IPS-18c (cell line): ENCODE measurements around the gene TAOK3.
"Not testable (repeated sequence)": the region's sequence is repeated elsewhere in the genome, so short reads cannot be mapped to it uniquely, and the experiment has no call there.

Experiments
- H3K4me3 ChIP-seq: 2 replicates; pipeline ENCODE4 v1.7.0; 2013; ENCODE audit warnings: low read depth, mild to moderate bottlenecking, low read length, moderate library complexity; ENCODE audit not compliant: insufficient read depth
- H3K9me3 ChIP-seq: one replicate; pipeline ENCODE4 v1.6.1; 2013; ENCODE audit warnings: mild to moderate bottlenecking, low read length, moderate library complexity; ENCODE audit not compliant: control insufficient read depth, insufficient read depth

The TAOK3 gene

DNA sequence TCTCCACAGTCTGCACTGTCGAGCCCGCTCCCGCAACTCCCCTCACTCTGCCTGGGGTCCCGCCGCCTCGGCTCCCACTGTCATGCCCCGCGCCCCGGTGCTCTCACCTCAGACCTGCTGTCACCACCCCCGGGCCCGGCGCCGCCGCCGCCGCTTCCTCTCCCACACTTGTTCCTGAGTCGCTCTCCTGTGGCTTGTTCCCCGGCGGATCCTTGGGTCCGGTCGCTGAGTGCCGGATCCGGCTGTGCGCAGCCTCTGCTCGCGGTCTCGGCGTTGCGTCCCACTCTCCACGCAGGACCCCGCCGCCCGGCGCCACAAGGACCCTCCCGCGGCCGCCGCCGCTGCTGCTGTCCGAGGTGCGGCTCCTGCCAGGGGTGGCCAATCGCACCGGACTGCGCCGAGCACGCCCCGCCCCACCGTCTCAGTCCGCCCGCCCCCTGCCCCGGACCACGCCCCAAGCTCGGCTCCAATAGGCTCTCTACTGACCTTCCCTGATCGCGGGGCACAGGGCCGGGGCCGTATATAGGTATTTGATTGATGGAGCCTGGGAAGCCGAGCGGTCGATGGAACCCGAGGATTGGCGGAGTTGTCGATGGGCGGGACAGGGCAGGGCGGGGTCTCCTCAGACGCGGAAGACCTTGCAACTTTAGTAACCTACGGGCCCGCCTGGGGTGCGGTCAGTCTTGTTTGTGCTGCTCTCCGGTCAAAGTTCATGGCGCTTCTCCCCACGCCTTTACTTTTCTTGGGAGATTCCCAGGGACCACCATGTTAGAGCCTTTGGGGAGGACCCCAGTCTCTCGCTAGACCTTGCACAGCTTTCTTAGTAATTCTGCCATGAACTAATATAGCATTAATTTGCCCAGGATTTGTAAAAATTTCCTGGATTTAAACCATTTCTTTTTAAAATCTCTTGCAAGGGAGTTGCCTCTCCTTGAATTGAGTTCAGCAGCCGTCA is at the start of gene TAOK3:
TSS of gene TAOK3 (minus strand) at position 367 of the 955 bp plus-strand sequence. CDS start 117,340 bp downstream, outside the sequence.
- Histone ChIP-seq H3K4me3 (peak within 1 kb of the TSS; percentile 91), H3K9me3 (peaks cover 2% of the 10 kb centered on the region)

- Histone ChIP-seq H3K9me3 (no peaks in the 10 kb centered on the region), H3K4me3 (no peak overlapping the region)
Measured at GRCh38 chr12:118420673-118421072, 48.0 kb upstream of the TAOK3 start.

GRCh38 chr12:118418385-118419057 is 45.8 kb upstream of the TAOK3 start:
- H3K9me3 ChIP-seq, result no peaks in the 10 kb centered on the region
- H3K4me3 ChIP-seq, result no peak overlapping the region

DNA sequence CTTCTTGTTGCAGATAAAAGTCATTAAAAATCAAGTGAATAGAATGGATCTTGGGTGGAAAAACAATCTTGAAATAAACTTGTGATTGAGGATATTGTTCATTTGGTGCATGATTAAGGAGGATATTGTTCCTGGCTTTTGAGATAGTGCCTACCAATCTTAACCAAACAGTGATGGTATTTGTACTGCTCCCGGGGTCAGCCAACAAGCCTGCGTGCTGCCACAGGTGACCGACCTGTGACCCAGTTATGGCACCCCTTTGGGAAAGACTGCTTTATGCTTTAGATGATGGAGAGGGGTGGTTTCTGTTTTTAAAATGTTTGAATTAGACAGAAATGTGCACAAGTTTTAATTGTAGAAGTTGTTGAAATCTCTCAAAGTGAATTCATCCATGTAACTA is 45.2 kb upstream of the TAOK3 start:
- Histone ChIP-seq H3K4me3 (no peak overlapping the region), H3K9me3 (no peaks in the 10 kb centered on the region)

- Histone ChIP-seq H3K9me3 (no peaks in the 10 kb centered on the region), H3K4me3 (no peak overlapping the region)
Measured at GRCh38 chr12:118409834-118410233, 37.1 kb upstream of the TAOK3 start.

DNA sequence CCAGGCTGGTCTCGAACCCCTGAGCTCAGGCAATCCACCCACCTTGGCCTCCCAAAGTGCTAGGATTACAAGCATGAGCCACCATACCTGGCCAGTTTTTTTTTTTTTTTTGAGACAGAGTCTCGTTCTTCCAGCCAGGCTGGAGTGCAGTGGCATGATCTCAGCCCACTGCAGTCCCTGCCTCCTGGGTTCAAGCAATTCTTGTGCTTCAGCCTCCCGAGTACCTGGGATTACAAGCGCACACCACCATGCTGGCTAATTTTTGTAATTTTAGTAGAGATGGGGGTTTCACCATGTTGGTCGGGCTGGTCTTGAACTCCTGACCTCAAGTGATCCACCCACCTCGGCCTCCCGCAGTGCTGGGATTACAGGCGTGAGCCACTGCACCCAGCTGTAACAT is 35.5 kb upstream of the TAOK3 start:
- not testable (repeated sequence) for H3K4me3 ChIP-seq, H3K9me3 ChIP-seq

DNA sequence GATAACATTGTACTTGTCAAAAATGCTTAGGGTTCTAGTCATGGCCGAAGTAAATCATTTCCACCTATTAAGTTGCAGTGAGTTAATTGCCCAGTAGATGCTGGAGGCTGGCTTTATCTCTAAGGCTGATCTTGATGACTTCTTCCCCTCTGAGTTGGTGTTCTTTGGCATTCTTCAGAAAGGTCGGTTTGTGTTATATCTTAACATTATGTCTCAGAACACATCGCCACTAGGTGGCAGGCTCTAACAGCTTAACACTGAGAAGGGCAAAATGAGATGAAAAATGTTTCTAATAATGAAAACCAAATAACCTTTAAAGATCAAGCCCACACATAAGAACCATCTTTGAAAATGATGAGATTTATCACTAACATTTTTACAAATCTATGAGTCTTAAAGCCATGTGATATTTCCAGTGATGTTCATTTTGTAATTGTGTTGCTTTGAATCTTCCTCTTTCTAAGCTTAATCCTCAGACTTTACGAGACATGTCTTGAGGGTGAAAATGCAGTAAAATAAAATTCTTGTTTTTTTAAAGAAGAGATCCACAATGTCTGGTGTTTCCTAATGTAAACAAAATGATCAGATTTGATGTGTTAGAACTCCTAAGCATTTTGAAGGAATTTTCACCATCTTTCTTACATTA is 32.3 kb upstream of the TAOK3 start:
- no peak overlapping the region for H3K4me3 ChIP-seq
- no peaks in the 10 kb centered on the region for H3K9me3 ChIP-seq

DNA sequence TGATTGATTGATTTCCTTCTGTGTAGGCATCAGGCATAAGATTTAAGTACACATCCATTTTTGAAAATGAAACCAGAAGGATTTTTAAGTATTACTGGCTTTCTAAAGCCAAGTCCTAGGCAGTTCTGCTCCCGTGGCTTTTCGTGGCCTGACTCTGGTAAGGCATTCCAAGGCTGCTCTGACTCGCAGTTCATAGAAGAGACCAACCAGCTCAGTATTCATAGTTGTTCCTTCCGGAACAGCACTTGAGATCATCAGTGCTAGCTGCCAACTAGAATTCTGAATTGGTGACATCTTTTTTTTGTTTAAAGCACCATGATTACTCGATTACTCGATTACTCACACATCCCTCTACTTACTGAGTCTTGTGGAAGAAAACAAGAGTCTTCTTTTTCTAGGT is 29.5 kb upstream of the TAOK3 start:
- H3K9me3 ChIP-seq, result no peaks in the 10 kb centered on the region

GRCh38 chr12:118398940-118399339 is 26.2 kb upstream of the TAOK3 start:
- no peak overlapping the region for H3K4me3 ChIP-seq
- H3K9me3 ChIP-seq, result no peaks in the 10 kb centered on the region

More for the DNA sequence above, 29.5 kb upstream of the TAOK3 start:
- H3K4me3 ChIP-seq, result no peak overlapping the region

DNA sequence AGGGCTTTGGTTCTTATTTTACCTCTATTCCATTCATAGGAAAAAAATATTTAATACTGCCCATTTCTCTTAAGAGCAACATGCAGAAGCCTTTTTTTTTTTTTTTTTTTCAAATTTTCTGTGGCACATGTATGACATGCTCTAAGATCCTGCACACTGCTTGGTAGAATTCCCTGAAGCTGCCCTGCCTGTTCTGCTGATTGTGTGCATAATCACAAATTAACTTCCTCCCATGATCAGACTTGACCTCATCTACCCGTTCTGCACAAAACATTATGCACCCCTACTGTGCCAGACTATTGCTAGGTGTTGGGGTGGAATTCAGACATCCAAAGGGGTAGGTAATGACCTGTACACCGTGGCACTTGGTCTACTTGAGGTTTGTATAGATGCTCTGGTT is 25.8 kb upstream of the TAOK3 start:
- no peak overlapping the region for H3K4me3 ChIP-seq
- no peaks in the 10 kb centered on the region for H3K9me3 ChIP-seq

DNA sequence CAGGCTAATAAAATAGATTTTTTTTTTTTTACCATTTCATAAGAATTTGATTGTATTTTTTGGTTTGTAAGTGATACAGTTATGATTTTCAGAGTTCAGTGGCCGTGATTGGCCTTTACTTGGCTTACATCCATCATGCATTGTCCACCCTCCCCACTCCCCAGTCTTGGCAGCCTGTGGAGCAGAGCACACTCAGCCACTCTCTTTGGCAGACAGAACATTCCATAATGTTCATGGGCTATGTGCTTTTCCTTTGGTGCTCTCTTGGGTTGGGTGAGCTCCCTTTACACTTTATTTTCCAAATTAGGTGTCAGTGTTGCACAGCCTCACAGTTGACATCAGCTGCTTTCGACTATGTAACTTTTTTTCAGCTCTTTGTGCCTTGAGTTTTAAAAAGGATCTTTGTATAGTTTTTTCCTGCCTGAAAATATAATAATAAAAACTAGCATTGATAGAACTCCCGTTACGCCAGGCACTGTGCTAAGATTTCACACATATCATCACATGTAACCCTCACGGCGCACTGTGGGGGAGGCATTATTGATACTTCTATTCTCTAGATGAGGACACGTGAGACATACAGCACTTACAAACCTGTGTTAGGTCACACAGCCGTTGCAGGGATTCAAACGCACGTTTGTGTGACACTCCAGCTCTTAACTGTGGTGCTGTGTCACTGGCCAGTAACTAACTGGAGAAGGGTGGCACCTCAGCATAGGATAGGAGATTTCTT is 25.2 kb upstream of the TAOK3 start:
- Histone ChIP-seq H3K9me3 (no peaks in the 10 kb centered on the region), H3K4me3 (no peak overlapping the region)

DNA sequence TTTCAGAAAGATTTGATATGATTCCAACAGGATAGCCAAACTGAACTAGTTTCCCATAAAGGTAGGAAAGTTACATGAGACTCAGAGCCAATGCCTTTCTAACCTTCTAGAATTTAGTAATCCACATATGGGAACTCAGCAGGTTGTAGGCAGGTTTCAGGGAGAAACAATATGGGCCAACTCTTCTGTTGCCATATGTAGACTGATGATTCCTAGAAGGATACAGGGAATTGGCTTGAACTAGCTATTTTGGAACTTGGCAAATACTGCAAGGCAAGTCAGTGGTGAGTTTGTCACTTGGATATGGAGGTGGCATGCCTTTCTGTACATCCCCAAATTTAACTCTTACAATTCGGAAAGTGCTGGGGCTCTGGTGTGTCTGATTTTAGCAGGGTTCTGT is 19.1 kb upstream of the TAOK3 start:
- H3K9me3 ChIP-seq, result no peaks in the 10 kb centered on the region
- H3K4me3 ChIP-seq, result no peak overlapping the region

DNA sequence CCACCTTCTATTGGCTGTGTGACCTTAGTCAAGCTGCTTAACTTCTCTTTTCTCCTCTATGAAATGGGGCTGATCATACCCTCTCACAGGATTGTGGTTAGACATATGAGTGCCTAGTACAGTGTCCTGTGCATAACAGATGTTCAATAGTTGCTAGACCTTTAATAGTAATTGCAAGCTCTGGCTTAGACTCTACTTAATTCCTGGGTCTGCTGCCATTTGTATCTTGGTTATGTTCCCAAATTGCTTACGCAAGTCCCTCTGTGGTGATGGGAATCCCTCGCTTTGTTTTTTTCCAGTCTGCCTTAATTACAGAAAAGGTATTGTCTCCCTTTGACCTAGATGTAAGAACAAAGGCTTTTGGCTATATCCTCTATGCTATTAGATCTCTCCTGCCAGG is 18.7 kb upstream of the TAOK3 start:
- Histone ChIP-seq H3K4me3 (no peak overlapping the region), H3K9me3 (no peaks in the 10 kb centered on the region)

DNA sequence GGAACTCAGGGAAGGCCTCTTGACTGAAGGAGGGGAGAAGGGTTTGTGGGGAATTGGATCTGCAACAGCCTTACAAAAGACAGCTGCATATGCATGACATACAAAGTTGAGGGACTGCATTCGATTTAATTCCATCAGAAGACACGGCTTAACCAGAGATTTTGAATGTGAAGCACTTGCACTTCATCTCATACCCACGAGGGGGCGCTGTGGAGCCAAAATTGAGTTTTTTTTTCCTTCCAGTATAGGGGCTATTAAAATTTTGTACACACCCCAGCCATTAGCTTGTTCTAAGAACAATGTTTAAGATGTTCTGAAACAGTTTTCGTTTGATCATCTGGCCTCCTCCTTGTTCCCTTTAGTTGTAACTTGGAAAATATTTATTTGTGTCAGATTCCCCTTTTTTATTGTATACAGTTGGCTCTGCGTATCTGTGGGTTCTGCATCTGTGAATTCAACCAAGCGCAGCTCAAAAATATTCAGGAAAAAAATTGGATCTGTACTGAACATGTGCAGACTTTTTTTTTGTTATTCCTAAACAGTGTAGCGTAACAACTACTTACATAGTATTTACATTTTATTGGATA is 5.3 kb upstream of the TAOK3 start:
- no peaks in the 10 kb centered on the region for H3K9me3 ChIP-seq
- H3K4me3 ChIP-seq, result peak overlapping the region; percentile 95

GRCh38 chr12:118377021-118377883 is 4.5 kb upstream of the TAOK3 start:
- Histone ChIP-seq H3K9me3 (no peaks in the 10 kb centered on the region), H3K4me3 (peak overlapping the region; percentile 95)
